ENCODE data around the gene SLC6A17.

The SLC6A17 gene

GRCh38 chr1:110155878-110156522 is 5.7 kb downstream of the SLC6A17 start:
- TF ChIP-seq CTCF (IDR thresholded peaks at IDR 0.05; ENCODE audit: control extremely low read depth, extremely low read depth, low read depth, missing control alignments) = no peak
- peak; percentile 66 for DNase-seq (ENCODE audit: extremely low spot score)
- POLR2A ChIA-PET = no interaction called here
- CTCF ChIA-PET = interaction anchor here (0.9 kb wide), 1 partner anchor 20 kb away, joined by 3 read pairs; no protein-coding TSS in a partner anchor

GRCh38 chr1:110158261-110158660 is 8.0 kb downstream of the SLC6A17 start:
- no peak for DNase-seq (ENCODE audit: extremely low spot score)
- CTCF ChIA-PET = interaction anchor here (1.2 to 1.4 kb wide), 2 partner anchors 16 to 49 kb away, joined by 3 to 4 read pairs; no protein-coding TSS in a partner anchor
- POLR2A ChIA-PET = no interaction called here
- TF ChIP-seq CTCF (IDR thresholded peaks at IDR 0.05; ENCODE audit: control extremely low read depth, extremely low read depth, low read depth, missing control alignments) = no peak

- ChIA-PET CTCF (interaction anchor here (1.2 to 1.4 kb wide), 2 partner anchors 15 to 48 kb away, joined by 3 to 4 read pairs; no protein-coding TSS in a partner anchor), POLR2A (no interaction called here)
- no peak for DNase-seq (ENCODE audit: extremely low spot score)
- TF ChIP-seq CTCF (IDR thresholded peaks at IDR 0.05; ENCODE audit: control extremely low read depth, extremely low read depth, low read depth, missing control alignments) = no peak
These were observed 8.9 kb downstream of the SLC6A17 start for GRCh38 chr1:110159168-110159567.

- ChIA-PET CTCF (interaction anchor here (1.1 to 1.2 kb wide), 3 partner anchors 15 to 335 kb away, joined by 3 read pairs; no protein-coding TSS in a partner anchor), POLR2A (no interaction called here)
- DNase-seq (ENCODE audit: extremely low spot score) = no peak
- no peak for TF ChIP-seq CTCF (IDR thresholded peaks at IDR 0.05; ENCODE audit: control extremely low read depth, extremely low read depth, low read depth, missing control alignments)
These were observed 10.3 kb downstream of the SLC6A17 start for GRCh38 chr1:110160538-110161100.

- ChIA-PET CTCF (interaction anchor here (1.1 to 1.2 kb wide), 2 partner anchors 44 to 335 kb away, joined by 3 read pairs; no protein-coding TSS in a partner anchor), POLR2A (no interaction called here)
- no peak for DNase-seq (ENCODE audit: extremely low spot score)
- no peak for TF ChIP-seq CTCF (IDR thresholded peaks at IDR 0.05; ENCODE audit: control extremely low read depth, extremely low read depth, low read depth, missing control alignments)
These were observed 10.9 kb downstream of the SLC6A17 start for GRCh38 chr1:110161165-110161564.

- POLR2A ChIA-PET = no interaction called here
- no peak for TF ChIP-seq CTCF (IDR thresholded peaks at IDR 0.05; ENCODE audit: control extremely low read depth, extremely low read depth, low read depth, missing control alignments)
- CTCF ChIA-PET = interaction anchor here (0.9 to 1.3 kb wide), 3 partner anchors 44 to 299 kb away, joined by 3 read pairs; no protein-coding TSS in a partner anchor
- no peak for DNase-seq (ENCODE audit: extremely low spot score)
These were observed 11.6 kb downstream of the SLC6A17 start for GRCh38 chr1:110161849-110162248.

Data from GM10248 (cell line).